Fibroblast of peridontal ligament (primary cell): ENCODE results near the gene ROR2.

ENCODE experiments used
- DNase-seq: peaks from one replicate; pipeline ENCODE4 v3.0.0-alpha.2; 2010; ENCODE audit errors: extremely low read depth

The ROR2 gene

GRCh38 chr9:91879231-91879630 lies 70.8 kb downstream of the ROR2 start:
- DNase-seq: no peak

GRCh38 chr9:91873637-91874051 lies 76.4 kb downstream of the ROR2 start:
- DNase-seq: no peak

GRCh38 chr9:91868732-91869391 lies 81.2 kb downstream of the ROR2 start:
- DNase-seq: no peak

- DNase-seq: no peak
Measured at GRCh38 chr9:91867740-91868139, 82.3 kb downstream of the ROR2 start.

- DNase-seq: no peak
Measured at GRCh38 chr9:91865041-91865440, 85.0 kb downstream of the ROR2 start.

GRCh38 chr9:91864380-91864779 lies 85.6 kb downstream of the ROR2 start:
- DNase-seq: no peak

GRCh38 chr9:91863469-91863868 lies 86.6 kb downstream of the ROR2 start:
- no peak for DNase-seq

GRCh38 chr9:91858213-91859030 lies 91.6 kb downstream of the ROR2 start:
- no peak for DNase-seq

GRCh38 chr9:91857291-91858212 lies 92.5 kb downstream of the ROR2 start:
- no peak for DNase-seq

- DNase-seq: no peak
Measured at GRCh38 chr9:91856419-91856818, 93.6 kb downstream of the ROR2 start.

GRCh38 chr9:91855196-91855595 lies 94.8 kb downstream of the ROR2 start:
- DNase-seq: no peak

GRCh38 chr9:91852801-91853347 lies 97.2 kb downstream of the ROR2 start:
- DNase-seq: no peak

- DNase-seq: no peak
Measured at GRCh38 chr9:91849694-91850093, 100.3 kb downstream of the ROR2 start.

- DNase-seq: no peak
Measured at GRCh38 chr9:91848146-91848545, 101.9 kb downstream of the ROR2 start.

GRCh38 chr9:91847581-91848091 lies 102.4 kb downstream of the ROR2 start:
- DNase-seq: no peak

GRCh38 chr9:91845879-91846278 lies 104.1 kb downstream of the ROR2 start:
- no peak for DNase-seq

- DNase-seq: no peak
Measured at GRCh38 chr9:91844701-91845291, 105.2 kb downstream of the ROR2 start.

GRCh38 chr9:91844190-91844589 lies 105.8 kb downstream of the ROR2 start:
- DNase-seq: no peak

GRCh38 chr9:91843623-91844148 lies 106.3 kb downstream of the ROR2 start:
- peak; percentile 1 for DNase-seq

- no peak for DNase-seq
Measured at GRCh38 chr9:91843093-91843492, 106.9 kb downstream of the ROR2 start.
